Prostate gland (tissue), 2 donors: ENCODE measurements around the gene MYL4. TPM values are rescaled to one million over a fixed set of nuclear protein-coding genes. Genes with fewer than 3 reads are reported as not detected.

Experiments used
- DNase-seq: peaks from one replicate; pipeline ENCODE4 v3.0.0-alpha.2; 2019; ENCODE audit warnings: low spot score
- H3K27ac ChIP-seq, 2 donors: fragments of 200-600 bp; sonication (generic); 2 replicates each; pipeline ENCODE4 v1.5.1; 2017 to 2019
- H3K27me3 ChIP-seq: fragments of 200-600 bp; sonication (generic); replicated peaks from 2 replicates; pipeline ENCODE4 v1.5.1; 2019; ENCODE audit not compliant: insufficient read depth
- H3K36me3 ChIP-seq, 2 donors: fragments of 200-600 bp; sonication (generic); 1 replicate in 1 of 2; 2 replicates in 1 of 2; pipeline versions ENCODE4 v1.5.1 to v1.8.1; 2017 to 2019
- H3K4me1 ChIP-seq: fragments of 200-600 bp; sonication (generic); replicated peaks from 2 replicates; pipeline ENCODE4 v1.5.1; 2019
- H3K4me3 ChIP-seq, 2 donors: fragments of 200-600 bp; sonication (generic); 2 replicates each; pipeline ENCODE4 v1.5.1; 2017 to 2019
- H3K9me3 ChIP-seq: fragments of 200-600 bp; sonication (generic); 2 replicates; pipeline ENCODE4 v1.5.1; 2017
- POLR2A ChIP-seq: fragments of 450-650 bp; IDR thresholded peaks from one replicate; pipeline ENCODE4 v1.6.1; 2016; ENCODE audit warnings: antibody characterized with exemption, mild to moderate bottlenecking
- POLR2AphosphoS5 ChIP-seq: sonication (generic); formaldehyde crosslinking; IDR thresholded peaks from one replicate; pipeline ENCODE4 v1.6.1; 2017; ENCODE audit warnings: antibody characterized with exemption
- WGBS: methylation state at CpG from one replicate; pipeline ENCODE4 v1.1.5; 2018; 5-methylcytosine and 5-hydroxymethylcytosine counted together
- intact Hi-C: fragments of 100-400 bp; cut with DNase I; formaldehyde crosslinking; loops from one replicate; pipeline ENCODE4 v1.14.2; 2022
- total RNA-seq, 2 donors: library from RNA; depleted of rRNA; stranded (reverse); fragments of >200 nt; gene quantifications; one replicate each; pipeline ENCODE4 v1.1.0, GENCODE V29; 2016
- TF ChIP-seq, protein P1 (sequence below), 4 experiments: fragments of 200-600 bp in 2 of 4; fragments of 450-650 bp in 2 of 4; sonication (generic) in 2 of 4; IDR thresholded peaks; 1 replicate in 3 of 4; 2 replicates in 1 of 4; pipeline ENCODE4 v1.5.1; 2016 to 2019; ENCODE audit warnings: antibody characterized with exemption in 4 of 4, mild to moderate bottlenecking in 2 of 4, moderate library complexity in 2 of 4

MYL4 gene
- total RNA-seq, 2 donors from 2014 or later = 4.3 TPM; not detected in 1

DNA sequence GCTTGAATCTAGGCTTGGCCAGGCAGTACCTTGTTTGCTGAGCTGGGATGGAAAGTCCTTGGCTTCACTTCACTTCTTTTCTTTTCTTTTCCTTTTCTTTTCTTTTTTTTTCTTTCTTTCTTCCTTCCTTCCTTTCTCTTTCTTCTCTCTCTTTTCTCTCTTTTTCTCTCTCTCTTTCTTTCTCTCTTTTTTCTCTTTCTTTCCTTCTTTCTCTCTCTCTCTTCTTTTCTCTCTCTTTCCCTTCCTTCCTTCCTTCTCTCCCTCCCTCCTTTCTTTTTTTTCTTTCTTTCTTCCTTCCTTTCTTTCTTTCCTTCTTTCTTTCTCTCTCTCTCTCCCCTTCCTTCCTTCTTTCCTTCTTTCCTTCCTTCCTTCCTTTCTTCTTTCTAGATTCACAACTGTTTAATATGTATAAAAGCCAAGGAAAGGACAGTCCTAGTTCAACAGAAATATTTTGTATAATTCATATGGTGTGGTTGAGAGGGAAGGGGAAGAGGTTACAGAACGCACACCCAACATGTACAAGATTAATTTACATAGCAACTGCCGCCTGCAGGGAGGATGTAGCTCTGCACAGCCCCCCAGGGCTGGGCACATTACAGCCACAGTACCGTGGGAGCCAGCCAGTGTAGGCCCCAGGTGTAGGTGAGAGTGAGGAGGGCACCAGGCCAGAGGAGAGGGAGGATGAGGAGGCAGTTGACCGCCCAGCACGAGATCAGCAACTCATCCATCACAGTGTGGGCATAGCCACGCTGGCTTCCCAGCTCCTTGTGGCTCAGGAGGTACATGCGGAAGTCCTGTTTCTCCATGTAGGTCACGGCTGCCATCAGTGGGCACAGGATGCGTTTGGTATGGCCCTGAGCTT lies 34.8 kb downstream of the MYL4 start:
- intact Hi-C loops = no loop called here
- H3K27ac ChIP-seq = no peak overlapping the region

DNA sequence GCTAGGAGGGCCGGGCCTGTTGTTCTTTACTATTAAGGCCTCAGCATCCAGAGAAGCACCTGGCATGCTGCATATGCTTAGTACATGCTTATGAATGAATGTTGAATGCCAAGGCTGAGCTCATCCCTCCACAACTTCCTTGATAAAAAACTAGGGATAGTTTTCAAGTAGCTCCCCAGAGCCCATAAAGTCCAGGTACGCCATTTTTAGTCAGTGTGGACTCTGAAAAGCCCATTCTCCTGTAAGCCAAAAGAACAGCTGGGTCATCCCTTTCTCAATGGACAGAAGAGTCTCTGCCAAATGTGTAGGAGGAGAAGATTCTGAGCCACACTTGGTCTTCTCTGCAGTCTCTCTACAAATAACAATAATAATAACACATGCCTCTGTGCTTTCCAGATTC lies 35.5 kb downstream of the MYL4 start:
- no peak for DNase-seq
- no peak for TF ChIP-seq POLR2A
- no peak for TF ChIP-seq POLR2AphosphoS5
- TF ChIP-seq, protein P1, sequence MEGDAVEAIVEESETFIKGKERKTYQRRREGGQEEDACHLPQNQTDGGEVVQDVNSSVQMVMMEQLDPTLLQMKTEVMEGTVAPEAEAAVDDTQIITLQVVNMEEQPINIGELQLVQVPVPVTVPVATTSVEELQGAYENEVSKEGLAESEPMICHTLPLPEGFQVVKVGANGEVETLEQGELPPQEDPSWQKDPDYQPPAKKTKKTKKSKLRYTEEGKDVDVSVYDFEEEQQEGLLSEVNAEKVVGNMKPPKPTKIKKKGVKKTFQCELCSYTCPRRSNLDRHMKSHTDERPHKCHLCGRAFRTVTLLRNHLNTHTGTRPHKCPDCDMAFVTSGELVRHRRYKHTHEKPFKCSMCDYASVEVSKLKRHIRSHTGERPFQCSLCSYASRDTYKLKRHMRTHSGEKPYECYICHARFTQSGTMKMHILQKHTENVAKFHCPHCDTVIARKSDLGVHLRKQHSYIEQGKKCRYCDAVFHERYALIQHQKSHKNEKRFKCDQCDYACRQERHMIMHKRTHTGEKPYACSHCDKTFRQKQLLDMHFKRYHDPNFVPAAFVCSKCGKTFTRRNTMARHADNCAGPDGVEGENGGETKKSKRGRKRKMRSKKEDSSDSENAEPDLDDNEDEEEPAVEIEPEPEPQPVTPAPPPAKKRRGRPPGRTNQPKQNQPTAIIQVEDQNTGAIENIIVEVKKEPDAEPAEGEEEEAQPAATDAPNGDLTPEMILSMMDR (IDR thresholded peaks at IDR 0.05) = no peak
- no peaks in the 10 kb centered on the region for H3K36me3 ChIP-seq
- no peak overlapping the region for H3K4me3 ChIP-seq
- no peaks in the 10 kb centered on the region for H3K4me1 ChIP-seq
- H3K27ac ChIP-seq = no peak overlapping the region
- 81% methylated on average over 2 of the region's 2 CpGs for WGBS
- intact Hi-C loops = no loop called here
- H3K9me3 ChIP-seq = no peaks in the 10 kb centered on the region
- no peaks in the 10 kb centered on the region for H3K27me3 ChIP-seq

More for the DNA sequence above, 34.8 kb downstream of the MYL4 start:
- Histone ChIP-seq H3K4me1 (no peaks in the 10 kb centered on the region), H3K4me3 (no peak overlapping the region), H3K36me3 (no peaks in the 10 kb centered on the region), H3K9me3 (no peaks in the 10 kb centered on the region), H3K27me3 (no peaks in the 10 kb centered on the region)
- TF ChIP-seq POLR2AphosphoS5 = no peak
- TF ChIP-seq POLR2A = no peak
- TF ChIP-seq, protein P1 (IDR thresholded peaks at IDR 0.05) = no peak
- 83% methylated on average over 8 of the region's 9 CpGs for WGBS
- DNase-seq = no peak

DNA sequence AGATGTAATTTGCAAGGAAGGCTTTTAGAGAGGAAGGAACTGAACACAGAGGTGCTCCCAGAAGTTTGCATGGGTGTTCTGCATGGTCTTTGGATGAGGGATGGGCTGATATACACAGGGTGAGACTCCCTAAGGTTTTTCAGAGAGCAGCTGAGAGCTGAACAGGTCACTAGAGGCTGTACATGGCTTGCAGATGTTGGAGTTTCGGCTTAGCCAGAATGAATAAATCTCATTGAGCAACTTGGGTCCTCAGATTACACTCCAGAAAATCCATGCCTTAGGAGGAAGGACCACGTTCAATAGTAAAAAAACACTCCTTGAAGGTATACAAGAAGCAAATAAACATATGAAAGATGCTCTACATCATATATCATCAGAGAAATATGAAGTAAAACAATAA lies 37.0 kb downstream of the MYL4 start:
- Histone ChIP-seq H3K36me3 (no peaks in the 10 kb centered on the region), H3K27me3 (no peaks in the 10 kb centered on the region), H3K27ac (no peak overlapping the region), H3K4me3 (no peak overlapping the region), H3K4me1 (no peaks in the 10 kb centered on the region), H3K9me3 (no peaks in the 10 kb centered on the region)
- DNase-seq = no peak
- intact Hi-C loops = no loop called here
- 61% methylated on average over 2 of the region's 2 CpGs for WGBS
- no peak for TF ChIP-seq POLR2AphosphoS5
- no peak for TF ChIP-seq POLR2A
- TF ChIP-seq, protein P1 (IDR thresholded peaks at IDR 0.05) = no peak

DNA sequence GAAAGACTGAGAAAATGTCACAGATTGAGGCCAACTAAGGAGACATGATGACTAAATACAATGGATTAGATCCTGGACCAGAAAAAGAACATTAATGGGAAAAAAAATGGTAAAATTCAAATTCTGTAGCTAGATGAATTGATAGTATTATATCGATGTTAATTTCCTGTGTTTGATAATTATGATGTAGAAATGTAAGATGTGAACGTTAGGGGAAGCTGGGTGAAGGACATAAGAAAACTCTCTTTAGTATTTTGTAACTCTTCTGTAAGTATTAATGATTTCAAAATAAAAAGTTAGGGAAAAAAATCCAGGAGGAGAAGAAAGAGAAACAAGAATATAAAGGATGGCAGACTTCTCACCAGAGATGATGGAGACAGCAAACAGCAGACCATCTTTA lies 41.7 kb downstream of the MYL4 start:
- no peaks in the 10 kb centered on the region for H3K36me3 ChIP-seq
- no peak overlapping the region for H3K4me3 ChIP-seq
- intact Hi-C loops = no loop called here
- H3K27me3 ChIP-seq = no peaks in the 10 kb centered on the region
- WGBS = 89% methylated on average over 2 of the region's 2 CpGs
- TF ChIP-seq POLR2A (no peak), POLR2AphosphoS5 (no peak)
- TF ChIP-seq, protein P1 (IDR thresholded peaks at IDR 0.05) = no peak
- no peak for DNase-seq
- no peak overlapping the region for H3K27ac ChIP-seq
- no peaks in the 10 kb centered on the region for H3K9me3 ChIP-seq
- no peaks in the 10 kb centered on the region for H3K4me1 ChIP-seq

DNA sequence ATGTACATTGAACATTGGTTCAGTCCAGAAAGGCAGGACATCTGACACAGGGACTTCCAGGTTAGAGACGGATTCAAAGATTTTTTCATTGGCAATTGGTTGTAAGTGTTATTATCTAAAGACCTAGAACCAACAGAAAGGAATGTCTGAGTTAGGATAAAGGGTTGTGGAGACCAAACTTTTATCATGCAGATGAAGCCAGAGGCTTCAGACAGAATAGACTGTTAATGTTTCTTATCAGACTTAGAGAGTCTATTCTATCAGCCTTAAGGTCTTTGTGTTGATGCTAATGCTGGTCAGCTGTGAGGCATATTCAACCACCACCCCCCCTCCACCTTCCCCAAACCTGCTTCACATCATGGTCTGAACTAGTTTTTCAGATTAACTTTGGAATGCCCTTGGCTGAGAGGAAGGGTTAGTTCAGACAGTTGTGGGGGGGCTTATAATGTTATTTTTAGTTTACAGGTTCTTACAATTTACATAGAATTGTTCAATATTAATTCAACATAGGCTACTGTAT lies 42.3 kb downstream of the MYL4 start:
- no peak overlapping the region for H3K27ac ChIP-seq
- H3K4me3 ChIP-seq = no peak overlapping the region
- TF ChIP-seq POLR2AphosphoS5 = no peak
- TF ChIP-seq, protein P1 (IDR thresholded peaks at IDR 0.05) = no peak
- no peak for TF ChIP-seq POLR2A
- intact Hi-C loops = no loop called here
- WGBS = 81% methylated on average over 1 of the region's 1 CpG
- no peak for DNase-seq
- H3K36me3 ChIP-seq = no peaks in the 10 kb centered on the region
- no peaks in the 10 kb centered on the region for H3K4me1 ChIP-seq
- no peaks in the 10 kb centered on the region for H3K9me3 ChIP-seq
- no peaks in the 10 kb centered on the region for H3K27me3 ChIP-seq
